WTC11 (cell line): ENCODE results near the gene RAPGEF2.

Experiments
- ARID4B ChIP-seq: sonication (generic); formaldehyde crosslinking; IDR thresholded peaks from 2 replicates; pipeline ENCODE4 v1.8.0; 2023; ENCODE audit warnings: missing genetic modification reagents, mild to moderate bottlenecking, borderline replicate concordance
- ATF2 ChIP-seq: sonication (generic); formaldehyde crosslinking; IDR thresholded peaks from 2 replicates; pipeline ENCODE4 v1.8.1; 2022; ENCODE audit warnings: low read depth, missing genetic modification reagents, borderline replicate concordance
- ATF3 ChIP-seq: sonication (generic); formaldehyde crosslinking; conservative IDR thresholded peaks from 2 replicates; pipeline ENCODE4 v1.8.1; 2022; ENCODE audit warnings: mild to moderate bottlenecking, missing genetic modification reagents
- FOXJ3 ChIP-seq: sonication (generic); formaldehyde crosslinking; IDR thresholded peaks from 2 replicates; pipeline ENCODE4 v1.9.0; 2021; ENCODE audit warnings: missing genetic modification reagents, mild to moderate bottlenecking, borderline replicate concordance
- JUN ChIP-seq: sonication (generic); formaldehyde crosslinking; IDR thresholded peaks from 2 replicates; pipeline ENCODE4 v1.8.0; 2023; ENCODE audit warnings: mild to moderate bottlenecking, missing genetic modification reagents
- NFE2L1 ChIP-seq: sonication (generic); formaldehyde crosslinking; IDR thresholded peaks from 2 replicates; pipeline ENCODE4 v1.8.1; 2023; ENCODE audit warnings: missing genetic modification reagents
- NFYB ChIP-seq: sonication (generic); formaldehyde crosslinking; conservative IDR thresholded peaks from 2 replicates; pipeline ENCODE4 v1.8.0; 2022; ENCODE audit warnings: low read depth, missing genetic modification reagents
- OVOL2 ChIP-seq: fragments of 250-450 bp; sonication (Bioruptor Pico); IDR thresholded peaks from 2 replicates; pipeline ENCODE4 v1.9.0; 2021; ENCODE audit warnings: mild to moderate bottlenecking, borderline replicate concordance
- TCF7 ChIP-seq: sonication (generic); formaldehyde crosslinking; IDR thresholded peaks from 2 replicates; pipeline ENCODE4 v1.8.0; 2022; ENCODE audit warnings: mild to moderate bottlenecking, low read depth, missing genetic modification reagents, moderate library complexity
- TEAD1 ChIP-seq: sonication (generic); formaldehyde crosslinking; IDR thresholded peaks from 2 replicates; pipeline ENCODE4 v1.8.0; 2022; ENCODE audit warnings: mild to moderate bottlenecking, missing genetic modification reagents
- ZNF232 ChIP-seq: sonication (generic); formaldehyde crosslinking; IDR thresholded peaks from 2 replicates; pipeline ENCODE4 v1.8.0; 2022; ENCODE audit warnings: mild to moderate bottlenecking, missing genetic modification reagents
- TF ChIP-seq, protein P1 (sequence below): fragments of 200-600 bp; IDR thresholded peaks from 2 replicates; pipeline ENCODE4 v1.8.0; 2022; ENCODE audit warnings: antibody characterized with exemption
- TF ChIP-seq, protein P2 (sequence below): sonication (generic); formaldehyde crosslinking; IDR thresholded peaks from 2 replicates; pipeline ENCODE4 v1.8.1; 2023; ENCODE audit warnings: mild to moderate bottlenecking, missing genetic modification reagents, borderline replicate concordance
- TF ChIP-seq, protein P3 (sequence below): sonication (generic); formaldehyde crosslinking; IDR thresholded peaks from 2 replicates; pipeline ENCODE4 v1.8.0; 2022; ENCODE audit warnings: mild to moderate bottlenecking, missing genetic modification reagents

GRCh38 chr4:159106636-159107035 lies 3.8 kb downstream of the RAPGEF2 start:
- TF ChIP-seq ARID4B (no peak), JUN (CRISPR knock-in tag) (no peak), NFYB (CRISPR knock-in tag) (no peak), ATF3 (CRISPR knock-in tag) (no peak), TCF7 (no peak), ZNF232 (no peak), FOXJ3 (CRISPR knock-in tag) (no peak), NFE2L1 (CRISPR knock-in tag) (no peak), TEAD1 (CRISPR knock-in tag) (no peak), ATF2 (CRISPR knock-in tag) (no peak), OVOL2 (CRISPR knock-in tag) (no peak)
- TF ChIP-seq, protein P1, sequence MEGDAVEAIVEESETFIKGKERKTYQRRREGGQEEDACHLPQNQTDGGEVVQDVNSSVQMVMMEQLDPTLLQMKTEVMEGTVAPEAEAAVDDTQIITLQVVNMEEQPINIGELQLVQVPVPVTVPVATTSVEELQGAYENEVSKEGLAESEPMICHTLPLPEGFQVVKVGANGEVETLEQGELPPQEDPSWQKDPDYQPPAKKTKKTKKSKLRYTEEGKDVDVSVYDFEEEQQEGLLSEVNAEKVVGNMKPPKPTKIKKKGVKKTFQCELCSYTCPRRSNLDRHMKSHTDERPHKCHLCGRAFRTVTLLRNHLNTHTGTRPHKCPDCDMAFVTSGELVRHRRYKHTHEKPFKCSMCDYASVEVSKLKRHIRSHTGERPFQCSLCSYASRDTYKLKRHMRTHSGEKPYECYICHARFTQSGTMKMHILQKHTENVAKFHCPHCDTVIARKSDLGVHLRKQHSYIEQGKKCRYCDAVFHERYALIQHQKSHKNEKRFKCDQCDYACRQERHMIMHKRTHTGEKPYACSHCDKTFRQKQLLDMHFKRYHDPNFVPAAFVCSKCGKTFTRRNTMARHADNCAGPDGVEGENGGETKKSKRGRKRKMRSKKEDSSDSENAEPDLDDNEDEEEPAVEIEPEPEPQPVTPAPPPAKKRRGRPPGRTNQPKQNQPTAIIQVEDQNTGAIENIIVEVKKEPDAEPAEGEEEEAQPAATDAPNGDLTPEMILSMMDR, result no peak
- TF ChIP-seq, protein P2, sequence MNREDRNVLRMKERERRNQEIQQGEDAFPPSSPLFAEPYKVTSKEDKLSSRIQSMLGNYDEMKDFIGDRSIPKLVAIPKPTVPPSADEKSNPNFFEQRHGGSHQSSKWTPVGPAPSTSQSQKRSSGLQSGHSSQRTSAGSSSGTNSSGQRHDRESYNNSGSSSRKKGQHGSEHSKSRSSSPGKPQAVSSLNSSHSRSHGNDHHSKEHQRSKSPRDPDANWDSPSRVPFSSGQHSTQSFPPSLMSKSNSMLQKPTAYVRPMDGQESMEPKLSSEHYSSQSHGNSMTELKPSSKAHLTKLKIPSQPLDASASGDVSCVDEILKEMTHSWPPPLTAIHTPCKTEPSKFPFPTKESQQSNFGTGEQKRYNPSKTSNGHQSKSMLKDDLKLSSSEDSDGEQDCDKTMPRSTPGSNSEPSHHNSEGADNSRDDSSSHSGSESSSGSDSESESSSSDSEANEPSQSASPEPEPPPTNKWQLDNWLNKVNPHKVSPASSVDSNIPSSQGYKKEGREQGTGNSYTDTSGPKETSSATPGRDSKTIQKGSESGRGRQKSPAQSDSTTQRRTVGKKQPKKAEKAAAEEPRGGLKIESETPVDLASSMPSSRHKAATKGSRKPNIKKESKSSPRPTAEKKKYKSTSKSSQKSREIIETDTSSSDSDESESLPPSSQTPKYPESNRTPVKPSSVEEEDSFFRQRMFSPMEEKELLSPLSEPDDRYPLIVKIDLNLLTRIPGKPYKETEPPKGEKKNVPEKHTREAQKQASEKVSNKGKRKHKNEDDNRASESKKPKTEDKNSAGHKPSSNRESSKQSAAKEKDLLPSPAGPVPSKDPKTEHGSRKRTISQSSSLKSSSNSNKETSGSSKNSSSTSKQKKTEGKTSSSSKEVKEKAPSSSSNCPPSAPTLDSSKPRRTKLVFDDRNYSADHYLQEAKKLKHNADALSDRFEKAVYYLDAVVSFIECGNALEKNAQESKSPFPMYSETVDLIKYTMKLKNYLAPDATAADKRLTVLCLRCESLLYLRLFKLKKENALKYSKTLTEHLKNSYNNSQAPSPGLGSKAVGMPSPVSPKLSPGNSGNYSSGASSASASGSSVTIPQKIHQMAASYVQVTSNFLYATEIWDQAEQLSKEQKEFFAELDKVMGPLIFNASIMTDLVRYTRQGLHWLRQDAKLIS (CRISPR knock-in tag), result no peak
- TF ChIP-seq, protein P3, sequence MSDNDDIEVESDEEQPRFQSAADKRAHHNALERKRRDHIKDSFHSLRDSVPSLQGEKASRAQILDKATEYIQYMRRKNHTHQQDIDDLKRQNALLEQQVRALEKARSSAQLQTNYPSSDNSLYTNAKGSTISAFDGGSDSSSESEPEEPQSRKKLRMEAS, result no peak
